Measurements from ENCODE around the gene LBP.

The LBP gene, protein sequence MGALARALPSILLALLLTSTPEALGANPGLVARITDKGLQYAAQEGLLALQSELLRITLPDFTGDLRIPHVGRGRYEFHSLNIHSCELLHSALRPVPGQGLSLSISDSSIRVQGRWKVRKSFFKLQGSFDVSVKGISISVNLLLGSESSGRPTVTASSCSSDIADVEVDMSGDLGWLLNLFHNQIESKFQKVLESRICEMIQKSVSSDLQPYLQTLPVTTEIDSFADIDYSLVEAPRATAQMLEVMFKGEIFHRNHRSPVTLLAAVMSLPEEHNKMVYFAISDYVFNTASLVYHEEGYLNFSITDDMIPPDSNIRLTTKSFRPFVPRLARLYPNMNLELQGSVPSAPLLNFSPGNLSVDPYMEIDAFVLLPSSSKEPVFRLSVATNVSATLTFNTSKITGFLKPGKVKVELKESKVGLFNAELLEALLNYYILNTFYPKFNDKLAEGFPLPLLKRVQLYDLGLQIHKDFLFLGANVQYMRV

DNA sequence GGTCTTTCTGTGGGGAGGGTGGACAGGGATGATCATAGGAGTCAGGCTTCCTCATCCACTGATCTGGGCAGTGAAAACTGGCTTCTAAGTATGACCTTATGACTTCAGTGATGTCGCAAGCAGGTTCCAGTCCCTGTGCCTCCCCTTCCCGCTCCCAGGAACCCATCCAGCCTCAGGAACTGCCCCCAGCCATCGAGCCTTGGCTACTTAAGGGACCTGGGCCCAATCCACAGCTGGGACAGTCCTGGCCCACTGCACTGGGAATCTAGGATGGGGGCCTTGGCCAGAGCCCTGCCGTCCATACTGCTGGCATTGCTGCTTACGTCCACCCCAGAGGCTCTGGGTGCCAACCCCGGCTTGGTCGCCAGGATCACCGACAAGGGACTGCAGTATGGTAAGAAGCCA, at the start of gene LBP:
Gene LBP (plus strand): TSS at position 236 of the 405 bp plus-strand sequence. CDS start 35 bp downstream, at position 271.
- DNase-seq (ENCODE audit: low read depth in 1 of 2, low spot score in 1 of 2): no peak
- in situ Hi-C loops (cut with HindIII; ENCODE audit: low pct_unique_long_range_greater_than_20kb, low sequenced_read_pairs): no loop called here
- no peak for TF ChIP-seq JUND (IDR thresholded peaks at IDR 0.05; ENCODE audit: low read depth)

DNA sequence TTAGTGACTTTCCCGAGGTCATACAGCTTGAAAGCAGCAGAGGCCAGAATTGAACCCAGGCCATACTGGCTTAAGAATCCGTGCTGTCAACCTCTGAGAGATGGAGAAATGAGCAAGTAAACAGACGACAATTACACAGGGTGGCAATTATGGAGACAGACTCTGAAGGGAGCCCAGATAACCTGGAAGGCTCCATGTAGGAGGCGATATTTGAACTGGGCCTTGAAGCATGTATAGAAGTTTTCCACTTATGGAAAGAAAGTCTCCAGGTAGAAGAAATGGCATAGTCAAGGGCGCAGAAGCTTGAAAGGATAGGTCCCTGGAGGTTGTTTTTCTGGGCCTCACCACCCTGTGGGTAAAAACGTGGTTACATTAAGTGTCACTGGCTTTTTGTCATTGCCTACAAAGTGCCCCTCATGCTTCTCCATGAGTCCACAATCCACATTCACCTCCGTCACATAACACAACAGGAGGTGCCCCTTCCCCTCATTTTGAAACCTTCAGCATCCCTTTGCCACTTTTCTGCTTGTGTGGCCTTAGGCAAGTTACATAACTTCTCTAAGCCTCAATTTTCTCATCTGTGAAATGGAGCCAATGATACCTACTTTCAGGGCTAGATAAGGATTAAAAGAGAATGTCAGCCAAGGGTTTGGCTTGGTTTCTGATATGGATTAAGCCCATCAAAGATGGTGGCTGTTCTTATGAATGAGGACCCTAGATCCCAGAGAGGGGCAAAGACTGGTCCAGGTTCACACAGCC, 48.2 kb upstream of the LBP start:
- DNase-seq (ENCODE audit: low read depth in 1 of 2, low spot score in 1 of 2): no peak
- no peak for TF ChIP-seq JUND (IDR thresholded peaks at IDR 0.05; ENCODE audit: low read depth)
- in situ Hi-C loops (cut with HindIII; ENCODE audit: low pct_unique_long_range_greater_than_20kb, low sequenced_read_pairs): no loop called here

DNA sequence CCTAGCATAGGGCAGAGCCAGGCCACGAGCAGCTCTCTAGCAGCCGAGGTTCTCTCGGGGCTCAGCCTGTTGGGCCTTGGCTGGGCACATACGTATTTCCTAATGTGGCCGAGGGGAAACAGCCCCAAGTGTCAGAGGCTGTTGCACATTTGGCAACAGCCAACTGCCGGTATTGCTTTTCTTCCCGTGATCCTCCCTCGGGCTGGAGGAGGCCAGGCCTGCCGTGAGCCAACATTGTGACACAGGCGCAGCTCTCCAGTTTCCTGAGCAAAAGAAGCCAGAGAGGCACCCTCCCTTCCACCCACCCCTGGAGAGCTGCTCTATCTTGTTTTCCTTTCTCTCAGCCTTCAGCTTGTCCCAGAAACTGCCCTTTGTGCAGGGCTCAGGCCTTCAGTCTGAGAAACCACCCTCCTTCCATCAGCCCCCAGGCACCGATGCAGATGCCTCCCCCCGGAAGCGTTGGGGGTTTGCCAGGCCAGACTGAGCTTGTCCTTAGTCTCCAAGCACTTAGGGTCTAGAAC, 47.5 kb upstream of the LBP start:
- DNase-seq (ENCODE audit: low read depth in 1 of 2, low spot score in 1 of 2): peak in 1 of 2 experiments; percentile 19
- in situ Hi-C loops (cut with HindIII; ENCODE audit: low pct_unique_long_range_greater_than_20kb, low sequenced_read_pairs): no loop called here
- no peak for TF ChIP-seq JUND (IDR thresholded peaks at IDR 0.05; ENCODE audit: low read depth)

DNA sequence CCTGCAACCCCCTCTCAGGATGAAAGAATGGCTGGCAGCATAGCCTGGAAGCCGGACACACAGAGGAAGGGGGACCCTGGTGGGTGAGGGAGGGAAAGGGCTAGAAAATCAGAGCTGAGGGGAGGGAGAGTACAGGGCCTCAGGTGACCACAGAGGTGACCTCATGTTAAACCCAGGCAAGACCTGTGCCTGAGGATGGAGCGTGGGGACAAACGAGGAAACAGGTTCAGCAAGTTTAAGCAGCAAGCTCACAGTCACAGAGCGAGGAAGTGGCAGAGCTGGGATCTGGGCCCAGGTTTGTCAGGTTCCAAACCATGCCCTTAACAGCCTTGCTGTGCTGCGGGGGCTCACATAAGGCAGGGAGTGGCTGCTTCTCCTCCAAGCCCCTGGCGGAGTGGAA, 46.3 kb upstream of the LBP start:
- in situ Hi-C loops (cut with HindIII; ENCODE audit: low pct_unique_long_range_greater_than_20kb, low sequenced_read_pairs): no loop called here
- DNase-seq (ENCODE audit: low read depth in 1 of 2, low spot score in 1 of 2): peak; percentile 69 to 94
- TF ChIP-seq JUND (IDR thresholded peaks at IDR 0.05; ENCODE audit: low read depth): no peak

DNA sequence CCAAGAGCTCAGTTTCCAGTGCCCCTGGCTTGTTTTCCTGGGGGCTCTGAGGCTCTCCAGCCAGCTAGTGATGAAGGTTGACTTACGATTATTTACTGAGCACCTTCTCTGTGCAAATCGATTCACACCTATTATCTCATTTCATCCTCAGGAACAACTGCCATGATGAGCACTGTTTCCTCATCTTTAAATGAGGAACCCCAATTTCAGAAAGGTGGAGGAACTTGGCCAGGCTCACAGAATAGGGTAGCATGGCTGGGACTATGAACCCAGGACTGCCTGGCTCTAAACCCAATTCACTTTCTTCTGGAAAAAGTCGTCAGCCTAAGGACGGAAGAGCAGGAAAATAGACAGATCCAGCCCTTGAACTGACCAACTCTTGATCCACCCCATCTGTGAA, 45.8 kb upstream of the LBP start:
- in situ Hi-C loops (cut with HindIII; ENCODE audit: low pct_unique_long_range_greater_than_20kb, low sequenced_read_pairs): no loop called here
- no peak for TF ChIP-seq JUND (IDR thresholded peaks at IDR 0.05; ENCODE audit: low read depth)
- DNase-seq (ENCODE audit: low read depth in 1 of 2, low spot score in 1 of 2): no peak

DNA sequence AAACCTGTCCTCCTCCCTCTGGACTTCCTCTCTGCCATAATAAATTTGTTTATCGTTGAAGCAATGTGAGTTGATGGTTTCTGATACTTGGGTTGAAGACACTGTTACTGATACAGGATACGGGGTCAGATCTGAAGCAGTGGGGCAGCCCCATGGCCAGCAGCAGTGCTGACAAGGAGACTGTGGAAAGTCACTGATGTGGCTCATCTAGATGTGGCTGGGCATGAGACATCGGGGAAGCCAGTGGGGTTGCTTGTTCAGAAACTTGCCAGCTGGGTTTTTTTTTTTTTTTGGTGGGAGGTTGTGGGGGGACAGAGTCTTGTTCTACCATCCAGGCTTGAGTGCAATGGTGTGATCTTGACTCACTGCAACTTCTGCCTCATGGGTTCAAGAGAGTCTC, 45.0 kb upstream of the LBP start:
- no peak for TF ChIP-seq JUND (IDR thresholded peaks at IDR 0.05; ENCODE audit: low read depth)
- in situ Hi-C loops (cut with HindIII; ENCODE audit: low pct_unique_long_range_greater_than_20kb, low sequenced_read_pairs): no loop called here
- no peak for DNase-seq (ENCODE audit: low read depth in 1 of 2, low spot score in 1 of 2)

DNA sequence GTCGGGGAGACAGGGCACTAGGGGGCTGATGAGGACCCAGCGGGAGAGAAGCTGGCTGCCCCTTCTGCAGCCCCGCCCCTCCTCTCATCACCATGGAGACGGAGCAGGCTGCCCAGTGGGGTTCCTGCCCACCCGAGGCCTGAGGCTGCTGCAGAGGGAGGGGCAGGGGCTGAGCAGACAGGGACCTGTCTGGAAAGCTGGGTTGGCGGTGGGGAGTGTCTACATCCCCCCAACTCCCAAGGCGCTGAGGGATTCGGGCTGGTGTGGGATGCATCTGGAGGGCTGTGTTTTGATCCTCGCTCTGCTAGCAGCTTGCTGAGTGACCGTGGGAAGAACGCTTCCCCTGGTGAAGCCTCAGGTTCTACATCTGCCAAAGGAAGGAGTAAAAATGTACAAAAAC, 43.5 kb upstream of the LBP start:
- no peak for TF ChIP-seq JUND (IDR thresholded peaks at IDR 0.05; ENCODE audit: low read depth)
- no peak for DNase-seq (ENCODE audit: low read depth in 1 of 2, low spot score in 1 of 2)
- in situ Hi-C loops (cut with HindIII; ENCODE audit: low pct_unique_long_range_greater_than_20kb, low sequenced_read_pairs): no loop called here

DNA sequence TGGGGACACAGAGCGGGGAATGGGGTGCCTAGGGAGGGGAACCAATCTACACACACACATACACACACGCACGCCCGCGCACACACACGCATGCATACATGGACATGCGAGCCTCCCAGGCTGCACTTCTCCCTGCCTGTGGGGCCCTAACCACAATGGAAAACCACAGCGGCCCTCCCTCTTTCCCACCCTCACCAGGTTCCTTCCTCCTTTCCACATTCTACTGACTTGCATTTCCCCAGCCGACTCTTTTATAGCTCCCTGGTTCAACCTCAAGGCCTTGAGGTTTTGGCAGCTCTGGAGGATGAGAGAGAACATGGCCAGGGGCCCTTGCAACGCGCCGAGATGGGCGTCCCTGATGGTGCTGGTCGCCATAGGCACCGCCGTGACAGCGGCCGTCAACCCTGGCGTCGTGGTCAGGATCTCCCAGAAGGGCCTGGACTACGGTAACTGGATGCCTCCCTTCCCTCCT, 42.3 kb upstream of the LBP start, which contains the start of gene BPI:
Gene BPI (plus strand): TSS at position 249 of the 472 bp plus-strand sequence. CDS start 68 bp downstream, at position 317.
- TF ChIP-seq JUND (IDR thresholded peaks at IDR 0.05; ENCODE audit: low read depth): no peak
- in situ Hi-C loops (cut with HindIII; ENCODE audit: low pct_unique_long_range_greater_than_20kb, low sequenced_read_pairs): no loop called here
- DNase-seq (ENCODE audit: low read depth in 1 of 2, low spot score in 1 of 2): no peak

DNA sequence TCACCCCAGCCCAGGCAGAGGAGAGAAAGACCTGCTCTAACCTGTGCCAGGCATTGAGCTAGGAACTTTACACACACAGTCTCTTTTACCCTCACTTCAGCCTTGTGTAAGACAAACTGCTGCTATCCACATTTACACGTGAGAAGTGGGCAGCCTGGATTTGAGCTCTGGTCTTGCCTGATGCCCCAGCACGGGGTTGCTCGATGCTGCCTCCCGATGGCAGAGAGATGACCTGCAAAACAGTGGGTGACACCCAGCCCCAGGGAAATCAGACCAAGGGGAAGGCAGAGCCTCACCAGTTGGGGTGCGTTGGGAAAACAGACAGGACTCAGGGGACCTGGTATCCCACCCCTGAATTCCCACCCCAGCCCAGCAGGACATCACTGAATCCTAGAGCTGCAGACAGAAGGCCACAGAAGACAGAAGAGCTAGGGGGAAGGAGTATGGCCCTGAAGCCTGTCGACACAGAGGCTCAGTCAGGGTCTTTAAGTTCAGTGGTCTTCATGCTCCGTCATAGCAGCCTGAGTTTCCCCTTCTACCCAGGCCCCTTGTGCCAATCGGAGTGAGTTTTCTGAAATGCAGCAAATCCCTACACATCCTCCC, 41.3 kb upstream of the LBP start:
- TF ChIP-seq JUND (IDR thresholded peaks at IDR 0.05; ENCODE audit: low read depth): no peak
- DNase-seq (ENCODE audit: low read depth in 1 of 2, low spot score in 1 of 2): peak; percentile 19 to 73
- in situ Hi-C loops (cut with HindIII; ENCODE audit: low pct_unique_long_range_greater_than_20kb, low sequenced_read_pairs): no loop called here

DNA sequence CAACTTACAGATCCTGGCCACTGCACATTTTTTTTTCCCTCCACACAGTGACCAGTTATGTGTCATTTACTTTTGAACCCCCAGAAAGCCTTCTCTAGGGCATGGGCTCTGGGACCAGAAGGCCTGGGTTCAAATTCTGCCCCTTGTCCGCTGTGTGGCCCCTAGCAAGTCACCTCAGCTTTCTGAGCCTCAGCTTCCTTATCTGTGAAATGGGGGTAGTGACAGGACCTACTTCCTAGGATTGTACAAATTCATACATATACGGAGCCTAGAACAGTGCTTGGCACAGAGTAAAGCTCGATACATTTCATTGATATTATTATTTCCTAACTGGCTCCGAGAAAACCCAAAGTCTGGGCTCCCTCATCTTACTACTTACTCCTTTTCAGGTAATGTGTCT, 40.7 kb upstream of the LBP start:
- in situ Hi-C loops (cut with HindIII; ENCODE audit: low pct_unique_long_range_greater_than_20kb, low sequenced_read_pairs): no loop called here
- TF ChIP-seq JUND (IDR thresholded peaks at IDR 0.05; ENCODE audit: low read depth): no peak
- DNase-seq (ENCODE audit: low read depth in 1 of 2, low spot score in 1 of 2): no peak

DNA sequence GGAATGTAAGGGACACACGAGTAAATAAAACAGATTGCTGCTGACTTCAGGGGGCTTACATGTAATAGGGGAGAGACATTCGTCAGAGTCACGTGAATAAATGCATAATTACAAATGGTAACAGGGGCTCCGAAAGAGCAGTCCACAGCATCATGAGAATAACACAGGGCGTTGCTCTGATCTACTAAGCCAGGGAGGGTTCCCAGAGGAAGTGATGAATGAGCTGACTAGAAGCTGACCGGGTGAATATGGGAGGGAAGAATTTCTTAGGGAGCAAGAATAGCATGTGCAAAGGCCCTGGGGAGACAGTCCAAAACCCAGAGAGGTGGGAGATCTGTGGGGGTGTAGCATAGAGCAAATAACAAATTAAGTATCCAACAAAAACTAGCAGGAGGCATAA, 39.9 kb upstream of the LBP start:
- DNase-seq (ENCODE audit: low read depth in 1 of 2, low spot score in 1 of 2): no peak
- TF ChIP-seq JUND (IDR thresholded peaks at IDR 0.05; ENCODE audit: low read depth): no peak
- in situ Hi-C loops (cut with HindIII; ENCODE audit: low pct_unique_long_range_greater_than_20kb, low sequenced_read_pairs): no loop called here

DNA sequence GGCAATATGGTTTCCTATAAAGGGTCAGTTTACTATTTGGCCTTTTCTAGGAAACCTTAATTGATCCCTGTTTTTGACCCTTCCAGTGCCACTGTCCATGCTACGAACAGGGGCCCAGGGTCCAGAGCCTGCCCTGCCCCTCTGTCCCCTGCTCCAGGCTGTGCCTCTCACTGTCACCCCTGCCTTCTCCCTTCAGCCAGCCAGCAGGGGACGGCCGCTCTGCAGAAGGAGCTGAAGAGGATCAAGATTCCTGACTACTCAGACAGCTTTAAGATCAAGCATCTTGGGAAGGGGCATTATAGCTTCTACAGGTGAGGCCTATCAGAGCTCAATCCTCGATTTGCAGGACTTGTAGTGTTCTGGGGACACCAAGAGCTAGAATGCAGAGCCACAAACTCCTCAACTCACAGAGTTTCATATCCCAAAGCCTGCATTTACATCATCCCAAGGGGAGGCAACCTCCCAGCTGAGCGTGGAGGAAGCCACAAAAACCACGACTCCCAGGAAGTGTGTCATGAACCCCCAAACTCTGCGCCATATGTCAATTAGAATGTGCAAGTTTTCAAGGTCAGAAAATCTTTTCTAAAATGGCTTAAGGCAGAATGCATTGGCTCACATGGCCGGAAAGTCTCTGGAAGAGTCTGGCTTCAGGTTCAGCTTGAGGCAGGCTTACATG, 38.8 kb upstream of the LBP start:
- in situ Hi-C loops (cut with HindIII; ENCODE audit: low pct_unique_long_range_greater_than_20kb, low sequenced_read_pairs): no loop called here
- DNase-seq (ENCODE audit: low read depth in 1 of 2, low spot score in 1 of 2): no peak
- no peak for TF ChIP-seq JUND (IDR thresholded peaks at IDR 0.05; ENCODE audit: low read depth)
